HepG2 (cell line): ENCODE results near the gene PSMB9. TPM values are rescaled to one million over a fixed set of nuclear protein-coding genes. Genes with fewer than 3 reads are reported as not detected.
A peak's percentile ranks its signal among the peaks of the same experiment; 100 is the strongest.

Experiments
- AKAP8 ChIP-seq: sonication (generic); formaldehyde crosslinking; IDR thresholded peaks from 2 replicates; pipeline ENCODE4 v1.5.1; 2020; ENCODE audit warnings: mild to moderate bottlenecking, missing genetic modification reagents
- ELF1 ChIP-seq: sonication (generic); formaldehyde crosslinking; IDR thresholded peaks from 2 replicates; pipeline ENCODE4 v1.4.0; 2020; ENCODE audit warnings: missing genetic modification reagents
- EZH2 ChIP-seq: conservative IDR thresholded peaks from 2 replicates; pipeline ENCODE4 v1.6.1; 2012; ENCODE audit warnings: mild to moderate bottlenecking, low read depth, low read length, moderate library complexity
- GPN1 ChIP-seq: sonication (generic); formaldehyde crosslinking; IDR thresholded peaks from 2 replicates; pipeline ENCODE4 v1.5.1; 2020; ENCODE audit warnings: missing genetic modification reagents, borderline replicate concordance
- HES4 ChIP-seq: sonication (generic); formaldehyde crosslinking; IDR thresholded peaks from 2 replicates; pipeline ENCODE4 v1.9.0; 2021; ENCODE audit warnings: mild to moderate bottlenecking, missing genetic modification reagents, borderline replicate concordance
- HMGA1 ChIP-seq: sonication (generic); formaldehyde crosslinking; conservative IDR thresholded peaks from 2 replicates; pipeline ENCODE4 v1.4.0; 2020; ENCODE audit warnings: missing genetic modification reagents
- HOXA5 ChIP-seq: sonication (generic); formaldehyde crosslinking; IDR thresholded peaks from 2 replicates; pipeline ENCODE4 v1.4.0; 2020; ENCODE audit warnings: missing genetic modification reagents
- IKZF4 ChIP-seq: sonication (generic); formaldehyde crosslinking; IDR thresholded peaks from 2 replicates; pipeline ENCODE4 v1.5.1; 2020; ENCODE audit warnings: borderline replicate concordance, mild to moderate bottlenecking, low read depth, missing genetic modification reagents; ENCODE audit errors: not compliant biosample characterization
- MED1 ChIP-seq: sonication (generic); formaldehyde crosslinking; IDR thresholded peaks from 2 replicates; pipeline ENCODE4 v1.4.0; 2020; ENCODE audit warnings: missing genetic modification reagents
- POLR2A ChIP-seq, 2 experiments: IDR thresholded peaks; 2 replicates each; pipeline ENCODE4 v1.6.1; 2011; ENCODE audit warnings: low read depth in 2 of 2, low read length in 2 of 2, mild to moderate bottlenecking in 1 of 2, moderate library complexity in 1 of 2; ENCODE audit not compliant: insufficient read depth in 1 of 2
- POLR2AphosphoS2 ChIP-seq: IDR thresholded peaks from 2 replicates; pipeline ENCODE4 v1.6.1; 2011; ENCODE audit warnings: low read depth, low read length, improper control_type of control experiment
- RBM22 ChIP-seq: fragments of 200-400 bp; formaldehyde crosslinking; optimal IDR thresholded peaks from 2 replicates; pipeline ENCODE3; 2017; ENCODE audit warnings: mild to moderate bottlenecking, low read length, moderate library complexity
- REPIN1 ChIP-seq: sonication (generic); formaldehyde crosslinking; IDR thresholded peaks from 2 replicates; pipeline ENCODE4 v1.8.0; 2022; ENCODE audit warnings: missing genetic modification reagents, low read depth, mild to moderate bottlenecking, borderline replicate concordance
- SIN3B ChIP-seq: fragments of 150-350 bp; IDR thresholded peaks from 2 replicates; pipeline ENCODE4 v1.6.1; 2014; ENCODE audit warnings: low read length
- ZNF20 ChIP-seq: sonication (generic); formaldehyde crosslinking; IDR thresholded peaks from 2 replicates; pipeline ENCODE4 v1.4.0; 2020; ENCODE audit warnings: mild to moderate bottlenecking, moderate library complexity, missing genetic modification reagents
- ZNF44 ChIP-seq: sonication (generic); formaldehyde crosslinking; IDR thresholded peaks from 2 replicates; pipeline ENCODE4 v1.5.1; 2020; ENCODE audit warnings: mild to moderate bottlenecking, missing genetic modification reagents
- ZNF775 ChIP-seq: sonication (generic); formaldehyde crosslinking; IDR thresholded peaks from 2 replicates; pipeline ENCODE4 v1.4.0; 2020; ENCODE audit warnings: missing genetic modification reagents, mild to moderate bottlenecking, moderate library complexity, borderline replicate concordance
- ZNF883 ChIP-seq: sonication (generic); formaldehyde crosslinking; IDR thresholded peaks from 2 replicates; pipeline ENCODE4 v1.5.1; 2020; ENCODE audit warnings: mild to moderate bottlenecking, missing genetic modification reagents; ENCODE audit errors: not compliant biosample characterization
- ZZZ3 ChIP-seq: sonication (generic); formaldehyde crosslinking; IDR thresholded peaks from 2 replicates; pipeline ENCODE4 v1.4.0; 2020; ENCODE audit warnings: missing genetic modification reagents, mild to moderate bottlenecking, borderline replicate concordance
- polyA plus RNA-seq, 8 experiments: library from polyadenylated mRNA; depleted of rRNA in 3 of 8; stranded (reverse) in 7 of 8; unstranded in 1 of 8; fragments of >200 nt; fragmentation: Illumina TruSeq in 4 of 8; extraction: Trizol in 4 of 8; gene quantifications; 2 replicates each; pipeline versions ENCODE4 v1.2.1 to v1.2.3, GENCODE V29; 2011 to 2016; ENCODE audit warnings: low read depth in 4 of 8, missing spikeins in 1 of 8, mixed read lengths in 1 of 8; ENCODE audit not compliant: insufficient read depth in 1 of 8
- total RNA-seq, 5 experiments: library from RNA; depleted of rRNA; stranded (reverse); fragments of >200 nt; fragmentation: Illumina TruSeq; extraction: Trizol; gene quantifications; 2 replicates each; pipeline ENCODE4 v1.2.3, GENCODE V29; 2016; ENCODE audit warnings: low read depth in 1 of 5
- TF ChIP-seq, protein P1 (sequence below): sonication (generic); formaldehyde crosslinking; IDR thresholded peaks from 2 replicates; pipeline ENCODE4 v1.4.0; 2020; ENCODE audit warnings: missing genetic modification reagents
- TF ChIP-seq, protein P2 (sequence below): sonication (generic); formaldehyde crosslinking; IDR thresholded peaks from 2 replicates; pipeline ENCODE4 v1.8.1; 2023; ENCODE audit warnings: missing genetic modification reagents, mild to moderate bottlenecking, borderline replicate concordance
- TF ChIP-seq, protein P3 (sequence below): IDR thresholded peaks from 2 replicates; pipeline ENCODE4 v1.6.1; 2012; ENCODE audit warnings: low read length, improper control_type of control experiment

The PSMB9 gene
- total and polyA plus RNA-seq, 2 of the 13 experiments (the other 11 are each of a cell fraction or from before 2014, with no cell fraction given): 15.6 to 16.0 TPM

DNA sequence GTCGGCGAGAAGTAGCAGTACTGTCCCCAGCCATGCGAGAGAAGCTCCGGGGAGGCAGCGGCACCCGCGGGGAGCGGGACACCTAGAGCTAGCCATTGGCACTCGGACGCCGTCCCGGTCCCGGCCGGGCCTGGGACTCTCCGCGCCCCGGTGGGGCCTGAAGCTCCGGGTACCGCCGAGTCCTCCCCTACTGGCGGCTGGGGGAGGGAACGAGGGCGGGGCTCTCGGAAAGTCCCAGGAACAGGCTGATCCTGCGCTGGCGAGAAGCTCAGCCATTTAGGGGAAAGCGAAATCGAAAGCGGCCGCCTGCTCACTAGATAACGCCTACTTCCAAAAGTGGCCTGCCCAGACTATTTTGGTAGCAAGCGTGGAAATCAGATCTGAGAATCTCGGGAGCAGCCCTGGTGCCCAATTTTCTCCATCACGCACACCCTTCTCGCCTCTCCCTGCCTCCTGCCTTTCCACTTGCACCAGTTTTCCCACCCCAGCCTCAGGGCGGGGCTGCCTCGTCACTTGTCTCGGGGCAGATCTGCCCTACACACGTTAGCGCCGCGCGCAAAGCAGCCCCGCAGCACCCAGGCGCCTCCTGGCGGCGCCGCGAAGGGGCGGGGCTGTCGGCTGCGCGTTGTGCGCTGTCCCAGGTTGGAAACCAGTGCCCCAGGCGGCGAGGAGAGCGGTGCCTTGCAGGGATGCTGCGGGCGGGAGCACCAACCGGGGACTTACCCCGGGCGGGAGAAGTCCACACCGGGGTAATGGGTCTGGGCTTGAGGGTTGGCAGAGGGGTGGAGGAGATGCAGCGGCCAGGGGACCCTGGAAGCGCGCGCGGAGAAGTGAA, at the start of gene PSMB9, which contains the start of gene TAP1 (continued):
- TF ChIP-seq EZH2 (no peak), ZNF20 (CRISPR knock-in tag) (no peak), POLR2A (IDR thresholded peaks at IDR 0.05; ENCODE audit: insufficient read depth in 1 of 2, low read depth in 2 of 2, low read length in 2 of 2) (peak; percentile 61 to 80), RBM22 (no peak), ZNF44 (0 out of 2 replicates have a peak, but pooled peaks have one; percentile 74), POLR2AphosphoS2 (no peak), IKZF4 (CRISPR knock-in tag) (peak; percentile 82), MED1 (CRISPR knock-in tag) (peak; percentile 84), ELF1 (CRISPR knock-in tag) (peak; percentile 11; the same call in 1 of the 2 replicates), AKAP8 (CRISPR knock-in tag) (no peak), ZZZ3 (CRISPR knock-in tag) (no peak), HMGA1 (no peak), ZNF775 (CRISPR knock-in tag) (no peak), HES4 (CRISPR knock-in tag) (0 out of 2 replicates have a peak, but pooled peaks have one; percentile 24), GPN1 (CRISPR knock-in tag) (no peak), REPIN1 (CRISPR knock-in tag) (peak; percentile 91), HOXA5 (CRISPR knock-in tag) (peak; percentile 65), ZNF883 (no peak), SIN3B (no peak)
- TF ChIP-seq, protein P1, sequence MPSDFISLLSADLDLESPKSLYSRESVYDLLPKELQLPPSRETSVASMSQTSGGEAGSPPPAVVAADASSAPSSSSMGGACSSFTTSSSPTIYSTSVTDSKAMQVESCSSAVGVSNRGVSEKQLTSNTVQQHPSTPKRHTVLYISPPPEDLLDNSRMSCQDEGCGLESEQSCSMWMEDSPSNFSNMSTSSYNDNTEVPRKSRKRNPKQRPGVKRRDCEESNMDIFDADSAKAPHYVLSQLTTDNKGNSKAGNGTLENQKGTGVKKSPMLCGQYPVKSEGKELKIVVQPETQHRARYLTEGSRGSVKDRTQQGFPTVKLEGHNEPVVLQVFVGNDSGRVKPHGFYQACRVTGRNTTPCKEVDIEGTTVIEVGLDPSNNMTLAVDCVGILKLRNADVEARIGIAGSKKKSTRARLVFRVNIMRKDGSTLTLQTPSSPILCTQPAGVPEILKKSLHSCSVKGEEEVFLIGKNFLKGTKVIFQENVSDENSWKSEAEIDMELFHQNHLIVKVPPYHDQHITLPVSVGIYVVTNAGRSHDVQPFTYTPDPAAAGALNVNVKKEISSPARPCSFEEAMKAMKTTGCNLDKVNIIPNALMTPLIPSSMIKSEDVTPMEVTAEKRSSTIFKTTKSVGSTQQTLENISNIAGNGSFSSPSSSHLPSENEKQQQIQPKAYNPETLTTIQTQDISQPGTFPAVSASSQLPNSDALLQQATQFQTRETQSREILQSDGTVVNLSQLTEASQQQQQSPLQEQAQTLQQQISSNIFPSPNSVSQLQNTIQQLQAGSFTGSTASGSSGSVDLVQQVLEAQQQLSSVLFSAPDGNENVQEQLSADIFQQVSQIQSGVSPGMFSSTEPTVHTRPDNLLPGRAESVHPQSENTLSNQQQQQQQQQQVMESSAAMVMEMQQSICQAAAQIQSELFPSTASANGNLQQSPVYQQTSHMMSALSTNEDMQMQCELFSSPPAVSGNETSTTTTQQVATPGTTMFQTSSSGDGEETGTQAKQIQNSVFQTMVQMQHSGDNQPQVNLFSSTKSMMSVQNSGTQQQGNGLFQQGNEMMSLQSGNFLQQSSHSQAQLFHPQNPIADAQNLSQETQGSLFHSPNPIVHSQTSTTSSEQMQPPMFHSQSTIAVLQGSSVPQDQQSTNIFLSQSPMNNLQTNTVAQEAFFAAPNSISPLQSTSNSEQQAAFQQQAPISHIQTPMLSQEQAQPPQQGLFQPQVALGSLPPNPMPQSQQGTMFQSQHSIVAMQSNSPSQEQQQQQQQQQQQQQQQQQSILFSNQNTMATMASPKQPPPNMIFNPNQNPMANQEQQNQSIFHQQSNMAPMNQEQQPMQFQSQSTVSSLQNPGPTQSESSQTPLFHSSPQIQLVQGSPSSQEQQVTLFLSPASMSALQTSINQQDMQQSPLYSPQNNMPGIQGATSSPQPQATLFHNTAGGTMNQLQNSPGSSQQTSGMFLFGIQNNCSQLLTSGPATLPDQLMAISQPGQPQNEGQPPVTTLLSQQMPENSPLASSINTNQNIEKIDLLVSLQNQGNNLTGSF (CRISPR knock-in tag): 0 out of 2 replicates have a peak, but pooled peaks have one; percentile 25
- TF ChIP-seq, protein P2, sequence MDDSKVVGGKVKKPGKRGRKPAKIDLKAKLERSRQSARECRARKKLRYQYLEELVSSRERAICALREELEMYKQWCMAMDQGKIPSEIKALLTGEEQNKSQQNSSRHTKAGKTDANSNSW (CRISPR knock-in tag): peak; percentile 37; the same call in 1 of the 2 replicates
- TF ChIP-seq, protein P3, sequence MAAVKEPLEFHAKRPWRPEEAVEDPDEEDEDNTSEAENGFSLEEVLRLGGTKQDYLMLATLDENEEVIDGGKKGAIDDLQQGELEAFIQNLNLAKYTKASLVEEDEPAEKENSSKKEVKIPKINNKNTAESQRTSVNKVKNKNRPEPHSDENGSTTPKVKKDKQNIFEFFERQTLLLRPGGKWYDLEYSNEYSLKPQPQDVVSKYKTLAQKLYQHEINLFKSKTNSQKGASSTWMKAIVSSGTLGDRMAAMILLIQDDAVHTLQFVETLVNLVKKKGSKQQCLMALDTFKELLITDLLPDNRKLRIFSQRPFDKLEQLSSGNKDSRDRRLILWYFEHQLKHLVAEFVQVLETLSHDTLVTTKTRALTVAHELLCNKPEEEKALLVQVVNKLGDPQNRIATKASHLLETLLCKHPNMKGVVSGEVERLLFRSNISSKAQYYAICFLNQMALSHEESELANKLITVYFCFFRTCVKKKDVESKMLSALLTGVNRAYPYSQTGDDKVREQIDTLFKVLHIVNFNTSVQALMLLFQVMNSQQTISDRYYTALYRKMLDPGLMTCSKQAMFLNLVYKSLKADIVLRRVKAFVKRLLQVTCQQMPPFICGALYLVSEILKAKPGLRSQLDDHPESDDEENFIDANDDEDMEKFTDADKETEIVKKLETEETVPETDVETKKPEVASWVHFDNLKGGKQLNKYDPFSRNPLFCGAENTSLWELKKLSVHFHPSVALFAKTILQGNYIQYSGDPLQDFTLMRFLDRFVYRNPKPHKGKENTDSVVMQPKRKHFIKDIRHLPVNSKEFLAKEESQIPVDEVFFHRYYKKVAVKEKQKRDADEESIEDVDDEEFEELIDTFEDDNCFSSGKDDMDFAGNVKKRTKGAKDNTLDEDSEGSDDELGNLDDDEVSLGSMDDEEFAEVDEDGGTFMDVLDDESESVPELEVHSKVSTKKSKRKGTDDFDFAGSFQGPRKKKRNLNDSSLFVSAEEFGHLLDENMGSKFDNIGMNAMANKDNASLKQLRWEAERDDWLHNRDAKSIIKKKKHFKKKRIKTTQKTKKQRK: no peak
